ENCODE measurements around the gene LSM4.

- TF ChIP-seq CTCF (IDR thresholded peaks at IDR 0.05) = no peak
- no peak for TF ChIP-seq EP300 (IDR thresholded peaks at IDR 0.05)
Observed at GRCh38 chr19:18309525-18310064, 13.3 kb downstream of the LSM4 start.

All from ovary (tissue), 3 donors.